ENCODE results near the gene ARID2. TPM values are rescaled to one million over a fixed set of nuclear protein-coding genes. Genes with fewer than 3 reads are reported as not detected.

The ARID2 gene
- polyA plus RNA-seq, 1 donor from 2014 or later, result 20.6 TPM

DNA sequence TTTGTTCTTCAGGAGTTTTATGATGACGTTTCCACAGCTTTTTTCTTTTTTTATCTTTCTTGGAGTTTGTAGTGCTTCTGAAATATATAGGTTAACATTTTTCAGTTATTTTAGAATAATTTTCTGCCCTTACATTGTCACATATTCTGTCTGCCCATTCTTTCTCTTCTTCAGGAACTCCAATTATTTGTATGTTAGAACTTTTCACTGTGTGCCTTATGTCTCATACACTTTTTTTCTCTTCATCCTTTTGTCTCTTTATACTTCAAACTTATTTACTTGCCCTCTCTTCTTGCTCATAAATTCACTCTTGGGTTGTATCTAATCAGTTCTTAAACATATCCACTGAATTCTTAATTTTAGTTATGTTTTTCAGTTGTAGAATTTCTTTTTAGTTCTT lies 105.3 kb downstream of the ARID2 start:
- Histone ChIP-seq H3K36me3 (ENCODE audit: insufficient read depth, low read length) (peaks cover 15% of the 10 kb centered on the region), H3K9me2 (ENCODE audit: insufficient read depth, low read length) (no peaks in the 10 kb centered on the region), H3K27ac (ENCODE audit: low read length) (no peak overlapping the region), H3K9ac (ENCODE audit: low read length) (no peak overlapping the region), H3K27me3 (ENCODE audit: insufficient read depth, low read depth, low read length) (no peaks in the 10 kb centered on the region), H3K9me3 (ENCODE audit: low read length) (peaks cover 3% of the 10 kb centered on the region), H3F3A (ENCODE audit: insufficient read depth, low read length, poor library complexity, severe bottlenecking) (no peaks in the 10 kb centered on the region), H3K79me2 (replicated peaks; ENCODE audit: insufficient read depth, low read length) (peaks cover 11% of the 10 kb centered on the region), H4K20me1 (ENCODE audit: insufficient read depth) (no peaks in the 10 kb centered on the region), H3K4me3 (ENCODE audit: low read length) (no peak overlapping the region), H3K4me2 (ENCODE audit: low read length) (no peak overlapping the region), H2AFZ (ENCODE audit: low read depth, low read length) (no peak overlapping the region)
- TF ChIP-seq TAF1 (IDR thresholded peaks at IDR 0.05; ENCODE audit: low read depth), result no peak
- TF ChIP-seq SMC3 (conservative IDR thresholded peaks at IDR 0.05; ENCODE audit: poor library complexity), result no peak
- TF ChIP-seq, protein P1, sequence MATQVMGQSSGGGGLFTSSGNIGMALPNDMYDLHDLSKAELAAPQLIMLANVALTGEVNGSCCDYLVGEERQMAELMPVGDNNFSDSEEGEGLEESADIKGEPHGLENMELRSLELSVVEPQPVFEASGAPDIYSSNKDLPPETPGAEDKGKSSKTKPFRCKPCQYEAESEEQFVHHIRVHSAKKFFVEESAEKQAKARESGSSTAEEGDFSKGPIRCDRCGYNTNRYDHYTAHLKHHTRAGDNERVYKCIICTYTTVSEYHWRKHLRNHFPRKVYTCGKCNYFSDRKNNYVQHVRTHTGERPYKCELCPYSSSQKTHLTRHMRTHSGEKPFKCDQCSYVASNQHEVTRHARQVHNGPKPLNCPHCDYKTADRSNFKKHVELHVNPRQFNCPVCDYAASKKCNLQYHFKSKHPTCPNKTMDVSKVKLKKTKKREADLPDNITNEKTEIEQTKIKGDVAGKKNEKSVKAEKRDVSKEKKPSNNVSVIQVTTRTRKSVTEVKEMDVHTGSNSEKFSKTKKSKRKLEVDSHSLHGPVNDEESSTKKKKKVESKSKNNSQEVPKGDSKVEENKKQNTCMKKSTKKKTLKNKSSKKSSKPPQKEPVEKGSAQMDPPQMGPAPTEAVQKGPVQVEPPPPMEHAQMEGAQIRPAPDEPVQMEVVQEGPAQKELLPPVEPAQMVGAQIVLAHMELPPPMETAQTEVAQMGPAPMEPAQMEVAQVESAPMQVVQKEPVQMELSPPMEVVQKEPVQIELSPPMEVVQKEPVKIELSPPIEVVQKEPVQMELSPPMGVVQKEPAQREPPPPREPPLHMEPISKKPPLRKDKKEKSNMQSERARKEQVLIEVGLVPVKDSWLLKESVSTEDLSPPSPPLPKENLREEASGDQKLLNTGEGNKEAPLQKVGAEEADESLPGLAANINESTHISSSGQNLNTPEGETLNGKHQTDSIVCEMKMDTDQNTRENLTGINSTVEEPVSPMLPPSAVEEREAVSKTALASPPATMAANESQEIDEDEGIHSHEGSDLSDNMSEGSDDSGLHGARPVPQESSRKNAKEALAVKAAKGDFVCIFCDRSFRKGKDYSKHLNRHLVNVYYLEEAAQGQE (IDR thresholded peaks at IDR 0.05; ENCODE audit: borderline replicate concordance), result no peak
- no peak for TF ChIP-seq POLR2AphosphoS5 (IDR thresholded peaks at IDR 0.05)
- TF ChIP-seq, protein P2, sequence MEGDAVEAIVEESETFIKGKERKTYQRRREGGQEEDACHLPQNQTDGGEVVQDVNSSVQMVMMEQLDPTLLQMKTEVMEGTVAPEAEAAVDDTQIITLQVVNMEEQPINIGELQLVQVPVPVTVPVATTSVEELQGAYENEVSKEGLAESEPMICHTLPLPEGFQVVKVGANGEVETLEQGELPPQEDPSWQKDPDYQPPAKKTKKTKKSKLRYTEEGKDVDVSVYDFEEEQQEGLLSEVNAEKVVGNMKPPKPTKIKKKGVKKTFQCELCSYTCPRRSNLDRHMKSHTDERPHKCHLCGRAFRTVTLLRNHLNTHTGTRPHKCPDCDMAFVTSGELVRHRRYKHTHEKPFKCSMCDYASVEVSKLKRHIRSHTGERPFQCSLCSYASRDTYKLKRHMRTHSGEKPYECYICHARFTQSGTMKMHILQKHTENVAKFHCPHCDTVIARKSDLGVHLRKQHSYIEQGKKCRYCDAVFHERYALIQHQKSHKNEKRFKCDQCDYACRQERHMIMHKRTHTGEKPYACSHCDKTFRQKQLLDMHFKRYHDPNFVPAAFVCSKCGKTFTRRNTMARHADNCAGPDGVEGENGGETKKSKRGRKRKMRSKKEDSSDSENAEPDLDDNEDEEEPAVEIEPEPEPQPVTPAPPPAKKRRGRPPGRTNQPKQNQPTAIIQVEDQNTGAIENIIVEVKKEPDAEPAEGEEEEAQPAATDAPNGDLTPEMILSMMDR (IDR thresholded peaks at IDR 0.05; ENCODE audit: poor library complexity, severe bottlenecking), result no peak
- no peak for TF ChIP-seq EP300 (conservative IDR thresholded peaks at IDR 0.05; ENCODE audit: poor library complexity, severe bottlenecking)
- no peak for TF ChIP-seq RAD21 (conservative IDR thresholded peaks at IDR 0.05)
- TF ChIP-seq EZH2 (IDR thresholded peaks at IDR 0.05; ENCODE audit: borderline replicate concordance, insufficient read depth, low read length, poor library complexity, severe bottlenecking), result no peak
- TF ChIP-seq MXI1 (conservative IDR thresholded peaks at IDR 0.05; ENCODE audit: poor library complexity, severe bottlenecking), result no peak

DNA sequence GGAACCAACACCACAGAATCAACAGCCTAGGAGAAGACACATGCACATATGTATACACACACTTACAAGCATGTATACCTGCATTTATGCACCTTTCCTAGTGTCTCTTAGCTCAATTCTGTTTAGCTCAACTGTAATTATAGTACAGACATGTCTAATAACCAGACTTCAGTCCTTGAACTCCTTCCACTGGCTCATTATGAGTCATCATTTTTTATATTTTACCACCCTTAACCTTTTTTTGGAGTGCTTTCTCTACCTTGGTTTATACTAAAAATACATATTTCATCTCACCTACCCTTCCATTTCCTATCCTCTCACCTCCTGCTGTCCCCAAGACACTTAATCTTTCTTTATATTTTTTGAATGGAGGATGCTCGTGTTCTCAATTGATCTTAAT lies 110.4 kb downstream of the ARID2 start:
- Histone ChIP-seq H3K4me3 (ENCODE audit: low read length) (no peak overlapping the region), H3K79me2 (replicated peaks; ENCODE audit: insufficient read depth, low read length) (no peaks in the 10 kb centered on the region), H3K9ac (ENCODE audit: low read length) (no peak overlapping the region), H4K20me1 (ENCODE audit: insufficient read depth) (no peaks in the 10 kb centered on the region), H2AFZ (ENCODE audit: low read depth, low read length) (no peak overlapping the region), H3K4me2 (ENCODE audit: low read length) (no peak overlapping the region), H3K27me3 (ENCODE audit: insufficient read depth, low read depth, low read length) (no peaks in the 10 kb centered on the region), H3K9me2 (ENCODE audit: insufficient read depth, low read length) (no peaks in the 10 kb centered on the region), H3F3A (ENCODE audit: insufficient read depth, low read length, poor library complexity, severe bottlenecking) (no peaks in the 10 kb centered on the region), H3K27ac (ENCODE audit: low read length) (no peak overlapping the region), H3K9me3 (ENCODE audit: low read length) (no peaks in the 10 kb centered on the region), H3K36me3 (ENCODE audit: insufficient read depth, low read length) (peaks cover 22% of the 10 kb centered on the region)
- TF ChIP-seq POLR2AphosphoS5 (IDR thresholded peaks at IDR 0.05), result no peak
- TF ChIP-seq SMC3 (conservative IDR thresholded peaks at IDR 0.05; ENCODE audit: poor library complexity), result no peak

DNA sequence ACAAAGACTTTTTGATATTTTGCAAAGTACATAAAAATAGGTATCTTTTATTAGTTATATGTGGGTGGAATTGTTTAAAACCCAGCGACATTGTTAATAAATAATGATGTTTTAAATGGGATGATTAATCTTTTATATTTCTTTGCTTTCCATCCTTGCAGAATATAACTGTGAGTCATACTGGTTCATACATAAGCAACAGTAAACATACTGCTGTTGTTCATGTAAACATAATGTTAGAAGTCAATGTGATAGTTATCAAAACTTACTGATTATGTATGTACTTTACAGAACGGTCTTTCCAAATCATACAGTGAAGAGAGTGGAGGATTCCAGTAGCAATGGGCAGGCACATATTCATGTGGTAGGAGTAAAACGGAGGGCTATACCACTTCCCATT lies 119.8 kb downstream of the ARID2 start:
- no peaks in the 10 kb centered on the region for H3K9me2 ChIP-seq (ENCODE audit: insufficient read depth, low read length)
- no peaks in the 10 kb centered on the region for H3F3A ChIP-seq (ENCODE audit: insufficient read depth, low read length, poor library complexity, severe bottlenecking)
- H3K27me3 ChIP-seq (ENCODE audit: insufficient read depth, low read depth, low read length), result no peaks in the 10 kb centered on the region
- H3K9me3 ChIP-seq (ENCODE audit: low read length), result no peaks in the 10 kb centered on the region
- no peak overlapping the region for H3K9ac ChIP-seq (ENCODE audit: low read length)
- H3K4me2 ChIP-seq (ENCODE audit: low read length), result no peak overlapping the region
- H3K79me2 ChIP-seq (replicated peaks; ENCODE audit: insufficient read depth, low read length), result no peaks in the 10 kb centered on the region
- H3K4me3 ChIP-seq (ENCODE audit: low read length), result no peak overlapping the region
- no peak for TF ChIP-seq POLR2AphosphoS5 (IDR thresholded peaks at IDR 0.05)
- TF ChIP-seq, protein P2 (IDR thresholded peaks at IDR 0.05; ENCODE audit: poor library complexity, severe bottlenecking), result no peak
- no peak for TF ChIP-seq MXI1 (conservative IDR thresholded peaks at IDR 0.05; ENCODE audit: poor library complexity, severe bottlenecking)
- TF ChIP-seq, protein P1 (IDR thresholded peaks at IDR 0.05; ENCODE audit: borderline replicate concordance), result no peak
- no peak for TF ChIP-seq TAF1 (IDR thresholded peaks at IDR 0.05; ENCODE audit: low read depth)
- no peak for TF ChIP-seq EP300 (conservative IDR thresholded peaks at IDR 0.05; ENCODE audit: poor library complexity, severe bottlenecking)
- TF ChIP-seq EZH2 (IDR thresholded peaks at IDR 0.05; ENCODE audit: borderline replicate concordance, insufficient read depth, low read length, poor library complexity, severe bottlenecking), result no peak
- no peak for TF ChIP-seq SMC3 (conservative IDR thresholded peaks at IDR 0.05; ENCODE audit: poor library complexity)
- H3K27ac ChIP-seq (ENCODE audit: low read length), result no peak overlapping the region
- no peak overlapping the region for H2AFZ ChIP-seq (ENCODE audit: low read depth, low read length)
- no peaks in the 10 kb centered on the region for H4K20me1 ChIP-seq (ENCODE audit: insufficient read depth)
- peaks cover 37% of the 10 kb centered on the region for H3K36me3 ChIP-seq (ENCODE audit: insufficient read depth, low read length)

Data from neural cell (in vitro differentiated cells).